Gastrocnemius medialis (tissue), 4 donors: ENCODE measurements around the gene B3GALT5. TPM values are rescaled to one million over a fixed set of nuclear protein-coding genes. Genes with fewer than 3 reads are reported as not detected.

Experiments used
- ATAC-seq, 2 donors: fragments of 150-250 bp; one replicate each; pipeline ENCODE4 v1.9.1; 2016
- DNase-seq, 2 donors: peaks; one replicate each; pipeline ENCODE4 v3.0.0-alpha.2; 2019
- H3K27ac ChIP-seq, 4 donors: fragments of 200-600 bp; sonication (generic); 1 replicate in 1 of 4; 2 replicates in 3 of 4; pipeline ENCODE4 v1.5.1; 2016 to 2018; ENCODE audit warnings: mild to moderate bottlenecking in 2 of 4, moderate library complexity in 1 of 4
- H3K27me3 ChIP-seq, 3 donors: fragments of 200-600 bp; sonication (generic) in 2 of 3; 1 replicate in 1 of 3; 2 replicates in 2 of 3; pipeline versions ENCODE4 v1.5.1 to v1.6.0; 2016 to 2019; ENCODE audit warnings: mild to moderate bottlenecking in 1 of 3, moderate library complexity in 1 of 3
- H3K36me3 ChIP-seq, 2 donors: fragments of 200-600 bp; sonication (generic) in 1 of 2; one replicate each; pipeline ENCODE4 v1.5.1; 2017 to 2018
- H3K4me1 ChIP-seq, 2 donors: fragments of 200-600 bp; sonication (generic) in 1 of 2; one replicate each; pipeline ENCODE4 v1.5.1; 2016 to 2017; ENCODE audit warnings: mild to moderate bottlenecking in 2 of 2
- H3K4me3 ChIP-seq, 4 donors: fragments of 200-600 bp; sonication (generic) in 3 of 4; 1 replicate in 1 of 4; 2 replicates in 3 of 4; pipeline ENCODE4 v1.5.1; 2016 to 2019; ENCODE audit warnings: mild to moderate bottlenecking in 2 of 4
- H3K9me3 ChIP-seq, 3 donors: fragments of 200-600 bp; sonication (generic) in 2 of 3; 1 replicate in 1 of 3; 2 replicates in 2 of 3; pipeline ENCODE4 v1.5.1; 2016 to 2019
- CTCF ChIP-seq, 5 experiments: fragments of 450-650 bp in 3 of 5; fragments of 200-600 bp in 2 of 5; sonication (generic) in 2 of 5; IDR thresholded peaks in 4 of 5; conservative IDR thresholded peaks in 1 of 5; 1 replicate in 4 of 5; 2 replicates in 1 of 5; pipeline ENCODE4 v1.5.1; 2016 to 2019; ENCODE audit warnings: antibody characterized with exemption in 5 of 5, mild to moderate bottlenecking in 3 of 5, moderate library complexity in 3 of 5
- POLR2A ChIP-seq, 2 donors: fragments of 450-650 bp; IDR thresholded peaks; one replicate each; pipeline ENCODE4 v1.6.1; 2017; ENCODE audit warnings: antibody characterized with exemption in 2 of 2, mild to moderate bottlenecking in 2 of 2, moderate library complexity in 2 of 2
- in situ Hi-C, 4 donors: fragments of 200-750 bp; cut with MboI; loops; one replicate each; pipeline versions ENCODE4 v1.15.0 to v1.8.0; 2017; ENCODE audit warnings: low sequenced_read_pairs in 4 of 4
- intact Hi-C: fragments of 100-400 bp; cut with DNase I; formaldehyde crosslinking; loops from one replicate; pipeline ENCODE4 v1.15.1; 2023; ENCODE audit warnings: low total_unique reads
- total RNA-seq, 4 donors: library from RNA; depleted of rRNA; stranded (reverse); fragments of >200 nt; gene quantifications; one replicate each; pipeline versions ENCODE4 v1.1.0 to v1.2.3, GENCODE V29; 2016

Gene B3GALT5
- total RNA-seq, 4 donors from 2014 or later: 0.02 to 1.3 TPM; not detected in 2

DNA sequence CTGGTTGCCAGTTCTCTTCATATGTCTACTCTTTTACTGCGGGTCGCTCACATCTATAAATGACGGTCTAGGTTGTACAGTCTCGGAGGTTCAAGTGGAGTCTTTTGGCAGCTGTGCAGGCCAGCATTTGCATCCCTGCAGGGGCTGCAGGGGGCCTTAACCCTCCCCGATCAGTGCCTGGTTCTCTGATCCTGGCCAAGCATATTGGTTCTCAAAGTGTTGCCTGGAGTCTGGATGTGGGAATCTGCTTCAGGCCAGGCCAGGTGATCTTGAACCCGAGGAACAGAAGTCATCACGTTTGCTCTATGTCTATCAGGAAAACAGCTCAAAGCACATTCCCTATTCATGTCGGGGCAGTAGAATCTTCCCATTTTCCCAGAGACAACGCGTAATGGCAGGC, 21.8 kb downstream of the B3GALT5 start:
- Histone ChIP-seq H3K27me3 (peaks cover 0 to 3% (median 0%) of the 10 kb centered on the region in 3 donors), H3K27ac (no peak overlapping the region), H3K4me3 (no peak overlapping the region), H3K36me3 (no peaks in the 10 kb centered on the region), H3K9me3 (no peaks in the 10 kb centered on the region), H3K4me1 (no peaks in the 10 kb centered on the region)
- ATAC-seq (no peak), DNase-seq (no peak)
- intact Hi-C loops: no loop called here
- in situ Hi-C loops: loop anchor here in 1 of 4 donors (25.0 kb wide), 1 partner anchor 97 kb away; no protein-coding TSS in a partner anchor
- TF ChIP-seq POLR2A (IDR thresholded peaks at IDR 0.05) (no peak), CTCF (IDR thresholded peaks at IDR 0.05 in 4 of 5, conservative IDR thresholded peaks at IDR 0.05 in 1 of 5) (no peak)

DNA sequence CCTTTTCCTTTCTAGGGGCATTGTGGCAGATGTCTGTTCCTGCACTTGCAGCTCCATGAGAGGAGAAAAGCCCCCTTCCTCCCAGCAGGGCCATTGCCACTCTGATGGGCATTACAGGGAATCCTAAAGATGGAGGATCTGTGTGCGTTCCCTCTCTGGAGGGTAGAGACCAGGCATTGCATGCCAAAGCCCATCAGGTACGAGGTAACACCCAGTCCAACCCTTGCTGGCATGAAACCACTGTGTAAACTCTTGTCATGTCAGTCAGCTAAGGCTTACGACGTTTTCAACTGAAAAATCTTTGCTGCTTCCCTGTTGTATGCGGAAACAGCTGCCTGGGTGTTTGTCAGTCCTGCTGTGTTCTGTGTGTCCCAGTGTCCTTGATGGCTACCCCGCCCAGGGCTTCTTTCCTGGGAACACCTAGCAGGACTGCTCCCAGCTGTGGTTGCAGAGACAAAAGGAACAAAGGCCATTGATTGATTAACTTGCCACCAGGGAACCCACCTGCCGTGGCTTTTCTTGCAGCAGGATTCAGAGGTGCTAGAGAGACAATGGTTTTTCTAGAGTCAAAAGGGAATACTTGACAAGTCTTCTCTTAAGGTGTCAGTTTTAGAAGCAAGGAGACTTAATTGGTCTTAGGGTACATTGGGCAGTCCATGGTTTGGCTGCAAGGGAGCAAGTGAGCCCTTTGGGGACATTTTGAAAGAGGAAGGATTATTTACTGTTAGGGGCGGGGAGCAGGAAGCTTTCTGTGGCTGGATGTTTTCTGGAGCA, 24.6 kb downstream of the B3GALT5 start:
- intact Hi-C loops (no loop called here), in situ Hi-C loops (loop anchor here in 1 of 4 donors (25.0 kb wide), 1 partner anchor 100 kb away; no protein-coding TSS in a partner anchor)
- no peak overlapping the region for H3K4me3 ChIP-seq
- TF ChIP-seq CTCF (IDR thresholded peaks at IDR 0.05 in 4 of 5, conservative IDR thresholded peaks at IDR 0.05 in 1 of 5): no peak
- TF ChIP-seq POLR2A (IDR thresholded peaks at IDR 0.05): no peak
- no peaks in the 10 kb centered on the region for H3K36me3 ChIP-seq
- H3K27ac ChIP-seq: no peak overlapping the region
- DNase-seq (no peak), ATAC-seq (no peak)
- H3K27me3 ChIP-seq: peaks cover 0 to 3% (median 3%) of the 10 kb centered on the region in 3 donors
- H3K9me3 ChIP-seq: no peaks in the 10 kb centered on the region
- no peaks in the 10 kb centered on the region for H3K4me1 ChIP-seq

DNA sequence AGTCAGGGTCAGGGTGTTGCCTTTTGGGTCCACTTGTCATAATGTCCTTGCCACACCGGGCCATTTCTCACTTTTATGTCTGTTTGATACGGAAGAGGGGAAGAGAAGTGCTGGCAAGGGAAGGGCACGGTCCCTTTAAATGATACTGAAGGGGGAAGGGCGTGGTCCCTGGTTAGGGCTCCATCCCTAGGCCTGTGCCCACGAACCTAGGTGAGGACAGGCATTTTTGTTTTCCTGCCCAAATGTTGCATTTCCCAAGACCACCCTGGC, 25.2 kb downstream of the B3GALT5 start:
- Histone ChIP-seq H3K4me1 (no peaks in the 10 kb centered on the region), H3K9me3 (no peaks in the 10 kb centered on the region), H3K36me3 (no peaks in the 10 kb centered on the region), H3K27ac (no peak overlapping the region), H3K27me3 (peaks cover 0 to 3% (median 3%) of the 10 kb centered on the region in 3 donors), H3K4me3 (no peak overlapping the region)
- intact Hi-C loops (no loop called here), in situ Hi-C loops (loop anchor here in 1 of 4 donors (25.0 kb wide), 1 partner anchor 101 kb away; no protein-coding TSS in a partner anchor)
- DNase-seq (no peak), ATAC-seq (no peak)
- no peak for TF ChIP-seq POLR2A (IDR thresholded peaks at IDR 0.05)
- no peak for TF ChIP-seq CTCF (IDR thresholded peaks at IDR 0.05 in 4 of 5, conservative IDR thresholded peaks at IDR 0.05 in 1 of 5)

DNA sequence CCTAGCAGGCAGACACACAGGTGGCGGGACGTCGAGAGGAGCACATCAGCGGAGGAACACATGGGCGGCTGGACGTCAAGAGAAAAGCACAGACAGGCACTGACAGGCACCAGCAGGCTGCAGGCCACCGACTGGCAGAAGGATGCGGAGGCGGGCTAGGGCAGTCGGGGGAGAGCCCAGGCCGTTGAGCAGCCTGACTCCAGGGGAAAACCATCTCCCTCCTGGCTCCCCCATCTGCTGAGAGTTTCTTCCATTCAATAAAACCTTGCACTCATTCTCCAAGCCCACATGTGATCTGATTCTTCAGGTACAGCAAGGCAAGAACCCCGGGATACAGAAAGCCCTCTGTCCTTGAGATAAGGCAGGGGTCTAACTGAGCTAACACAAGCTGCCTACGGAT, 25.5 kb downstream of the B3GALT5 start:
- intact Hi-C loops: no loop called here
- H3K27ac ChIP-seq: no peak overlapping the region
- no peak overlapping the region for H3K4me3 ChIP-seq
- no peak for ATAC-seq
- in situ Hi-C loops: loop anchor here in 1 of 4 donors (25.0 kb wide), 1 partner anchor 101 kb away; no protein-coding TSS in a partner anchor
- no peaks in the 10 kb centered on the region for H3K4me1 ChIP-seq
- no peaks in the 10 kb centered on the region for H3K36me3 ChIP-seq
- H3K27me3 ChIP-seq: peaks cover 0 to 3% (median 3%) of the 10 kb centered on the region in 3 donors
- no peaks in the 10 kb centered on the region for H3K9me3 ChIP-seq
- TF ChIP-seq CTCF (IDR thresholded peaks at IDR 0.05 in 4 of 5, conservative IDR thresholded peaks at IDR 0.05 in 1 of 5) (no peak), POLR2A (IDR thresholded peaks at IDR 0.05) (no peak)
- DNase-seq: no peak
